Measurements from ENCODE around the gene STX18. TPM values are rescaled to one million over a fixed set of nuclear protein-coding genes. Genes with fewer than 3 reads are reported as not detected.

Gene STX18
- total and polyA plus RNA-seq, 2 of the 13 experiments (the other 11 are each of a cell fraction or from before 2014, with no cell fraction given): 23.9 to 37.1 TPM

DNA sequence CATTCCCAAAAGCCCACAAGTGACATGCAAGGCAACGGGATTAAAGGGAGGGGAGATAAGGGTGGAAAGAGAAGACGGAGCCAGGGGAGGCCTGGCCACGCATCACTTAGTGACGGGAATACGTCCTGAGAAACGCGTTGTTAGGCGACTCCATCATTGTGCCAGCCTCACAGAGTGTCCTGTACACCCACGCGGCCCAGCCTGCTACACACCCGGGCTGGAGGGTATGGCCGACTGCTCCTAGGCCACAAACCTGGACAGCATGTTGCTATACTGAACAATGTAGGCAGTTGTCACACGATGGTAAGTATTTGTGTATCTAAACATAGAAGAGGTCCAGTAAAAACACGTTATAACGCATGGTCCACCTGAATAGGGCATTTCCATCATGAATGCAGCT, 131.6 kb downstream of the STX18 start (continued):
- TF ChIP-seq, protein P1, sequence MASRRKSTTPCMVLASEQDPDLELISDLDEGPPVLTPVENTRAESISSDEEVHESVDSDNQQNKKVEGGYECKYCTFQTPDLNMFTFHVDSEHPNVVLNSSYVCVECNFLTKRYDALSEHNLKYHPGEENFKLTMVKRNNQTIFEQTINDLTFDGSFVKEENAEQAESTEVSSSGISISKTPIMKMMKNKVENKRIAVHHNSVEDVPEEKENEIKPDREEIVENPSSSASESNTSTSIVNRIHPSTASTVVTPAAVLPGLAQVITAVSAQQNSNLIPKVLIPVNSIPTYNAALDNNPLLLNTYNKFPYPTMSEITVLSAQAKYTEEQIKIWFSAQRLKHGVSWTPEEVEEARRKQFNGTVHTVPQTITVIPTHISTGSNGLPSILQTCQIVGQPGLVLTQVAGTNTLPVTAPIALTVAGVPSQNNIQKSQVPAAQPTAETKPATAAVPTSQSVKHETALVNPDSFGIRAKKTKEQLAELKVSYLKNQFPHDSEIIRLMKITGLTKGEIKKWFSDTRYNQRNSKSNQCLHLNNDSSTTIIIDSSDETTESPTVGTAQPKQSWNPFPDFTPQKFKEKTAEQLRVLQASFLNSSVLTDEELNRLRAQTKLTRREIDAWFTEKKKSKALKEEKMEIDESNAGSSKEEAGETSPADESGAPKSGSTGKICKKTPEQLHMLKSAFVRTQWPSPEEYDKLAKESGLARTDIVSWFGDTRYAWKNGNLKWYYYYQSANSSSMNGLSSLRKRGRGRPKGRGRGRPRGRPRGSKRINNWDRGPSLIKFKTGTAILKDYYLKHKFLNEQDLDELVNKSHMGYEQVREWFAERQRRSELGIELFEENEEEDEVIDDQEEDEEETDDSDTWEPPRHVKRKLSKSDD (CRISPR knock-in tag; IDR thresholded peaks at IDR 0.05; ENCODE audit: low read depth): no peak
- TF ChIP-seq ZZZ3 (CRISPR knock-in tag; IDR thresholded peaks at IDR 0.05; ENCODE audit: borderline replicate concordance) (no peak), ZNF317 (CRISPR knock-in tag; IDR thresholded peaks at IDR 0.05) (no peak), IRX3 (CRISPR knock-in tag; IDR thresholded peaks at IDR 0.05; ENCODE audit: borderline replicate concordance, low read depth) (no peak), CBX1 (IDR thresholded peaks at IDR 0.05; ENCODE audit: low read depth) (no peak)

DNA sequence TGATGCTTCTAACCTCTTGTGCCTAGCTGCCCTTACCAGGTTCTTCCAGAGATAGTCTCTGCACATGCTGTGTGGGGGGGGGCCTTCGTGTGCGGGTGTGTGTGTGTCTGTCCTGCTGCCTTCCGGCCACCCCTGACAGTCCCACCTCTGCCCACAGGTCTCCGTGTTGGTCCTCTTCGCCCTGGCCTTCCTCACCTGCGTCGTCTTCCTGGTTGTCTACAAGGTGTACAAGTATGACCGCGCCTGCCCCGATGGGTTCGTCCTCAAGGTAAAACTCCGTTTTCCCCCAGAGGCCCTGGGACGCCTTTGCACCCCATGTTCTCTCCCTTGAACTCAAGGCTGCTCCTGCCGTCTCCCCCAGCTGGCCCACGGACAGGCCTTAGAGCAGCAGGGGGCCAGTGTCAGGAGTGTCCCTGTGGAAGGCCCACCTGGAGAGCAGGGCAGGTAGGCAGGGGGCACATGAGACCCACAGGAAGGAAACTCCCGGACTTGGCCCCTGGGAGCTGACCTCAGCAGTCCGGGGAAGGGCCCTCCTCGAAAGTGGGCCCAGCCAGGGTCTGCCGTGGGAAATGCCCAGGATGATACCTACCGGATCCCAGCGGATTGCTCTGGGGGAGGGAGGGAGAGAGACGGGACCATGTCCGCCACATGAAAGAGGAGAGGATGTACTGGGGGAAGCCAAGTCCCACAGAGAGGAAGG, 132.3 kb downstream of the STX18 start:
- H3K9me3 ChIP-seq (ENCODE audit: low read length): no peaks in the 10 kb centered on the region
- H3K4me2 ChIP-seq (ENCODE audit: low read depth, low read length): no peak overlapping the region
- H3K4me3 ChIP-seq (replicated peaks in 1 of 3; ENCODE audit: insufficient read depth in 1 of 3, low read depth in 2 of 3, low read length in 3 of 3): no peak overlapping the region
- DNase-seq (ENCODE audit: low spot score) (no peak), ATAC-seq (no peak), FAIRE-seq (no peak)
- no peaks in the 10 kb centered on the region for H3K79me2 ChIP-seq (ENCODE audit: insufficient read depth, low read length)
- H3K9ac ChIP-seq (ENCODE audit: insufficient read depth, low read depth, low read length): no peak overlapping the region
- 74% methylated on average over 23 of the region's 23 CpGs for WGBS (ENCODE audit: low lambda C conversion rate)
- peaks cover 7 to 40% of the 10 kb centered on the region in 2 experiments; a peak in 3 of 5 replicates for H3K27me3 ChIP-seq (ENCODE audit: control insufficient read depth in 1 of 2, insufficient read depth in 2 of 2, low read length in 2 of 2)
- ChIA-PET POLR2A (no interaction called here), CTCF (ENCODE audit: low intra/inter-chr PET ratio, low total read pairs) (no interaction called here)
- BruUV-seq (replicated peaks): no TSS peak
- H4K20me1 ChIP-seq (ENCODE audit: insufficient read depth, low read length): no peaks in the 10 kb centered on the region
- intact Hi-C loops (cut with micrococcal nuclease; ENCODE audit: unreplicated experiment): no loop called here
- in situ Hi-C loops (cut with HindIII; ENCODE audit: extremely low pct_ligation_motif_present, low pct_unique_long_range_greater_than_20kb): no loop called here
- H2AFZ ChIP-seq (ENCODE audit: low read length): no peak overlapping the region
- no peaks in the 10 kb centered on the region for H3K36me3 ChIP-seq (replicated peaks in 1 of 2; ENCODE audit: control insufficient read depth in 1 of 2, insufficient read depth in 2 of 2, low read length in 2 of 2)
- no peaks in the 10 kb centered on the region for H3K4me1 ChIP-seq (ENCODE audit: insufficient read depth, low read length)
- no peak overlapping the region for H3K27ac ChIP-seq (ENCODE audit: extremely low read length, insufficient read depth, low read length)
- no peak for TF ChIP-seq PHF20 (CRISPR knock-in tag; IDR thresholded peaks at IDR 0.05)
- TF ChIP-seq SETDB1 (CRISPR knock-in tag; IDR thresholded peaks at IDR 0.05; ENCODE audit: borderline replicate concordance): no peak
- no peak for TF ChIP-seq RBAK (CRISPR knock-in tag; IDR thresholded peaks at IDR 0.05)
- TF ChIP-seq, protein P2, sequence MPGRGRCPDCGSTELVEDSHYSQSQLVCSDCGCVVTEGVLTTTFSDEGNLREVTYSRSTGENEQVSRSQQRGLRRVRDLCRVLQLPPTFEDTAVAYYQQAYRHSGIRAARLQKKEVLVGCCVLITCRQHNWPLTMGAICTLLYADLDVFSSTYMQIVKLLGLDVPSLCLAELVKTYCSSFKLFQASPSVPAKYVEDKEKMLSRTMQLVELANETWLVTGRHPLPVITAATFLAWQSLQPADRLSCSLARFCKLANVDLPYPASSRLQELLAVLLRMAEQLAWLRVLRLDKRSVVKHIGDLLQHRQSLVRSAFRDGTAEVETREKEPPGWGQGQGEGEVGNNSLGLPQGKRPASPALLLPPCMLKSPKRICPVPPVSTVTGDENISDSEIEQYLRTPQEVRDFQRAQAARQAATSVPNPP (CRISPR knock-in tag; IDR thresholded peaks at IDR 0.05): no peak
- no peak for TF ChIP-seq NFKBIZ (CRISPR knock-in tag; IDR thresholded peaks at IDR 0.05)
- TF ChIP-seq SOX6 (IDR thresholded peaks at IDR 0.05): no peak
- TF ChIP-seq SOX6 (CRISPR knock-in tag; IDR thresholded peaks at IDR 0.05): no peak
- no peak for TF ChIP-seq PTBP1 (IDR thresholded peaks at IDR 0.05; ENCODE audit: low read depth, low read length, poor library complexity, severe bottlenecking)
- TF ChIP-seq NFYC (CRISPR knock-in tag; IDR thresholded peaks at IDR 0.05): no peak
- no peak for TF ChIP-seq FLYWCH1 (CRISPR knock-in tag; IDR thresholded peaks at IDR 0.05)
- TF ChIP-seq, protein P3, sequence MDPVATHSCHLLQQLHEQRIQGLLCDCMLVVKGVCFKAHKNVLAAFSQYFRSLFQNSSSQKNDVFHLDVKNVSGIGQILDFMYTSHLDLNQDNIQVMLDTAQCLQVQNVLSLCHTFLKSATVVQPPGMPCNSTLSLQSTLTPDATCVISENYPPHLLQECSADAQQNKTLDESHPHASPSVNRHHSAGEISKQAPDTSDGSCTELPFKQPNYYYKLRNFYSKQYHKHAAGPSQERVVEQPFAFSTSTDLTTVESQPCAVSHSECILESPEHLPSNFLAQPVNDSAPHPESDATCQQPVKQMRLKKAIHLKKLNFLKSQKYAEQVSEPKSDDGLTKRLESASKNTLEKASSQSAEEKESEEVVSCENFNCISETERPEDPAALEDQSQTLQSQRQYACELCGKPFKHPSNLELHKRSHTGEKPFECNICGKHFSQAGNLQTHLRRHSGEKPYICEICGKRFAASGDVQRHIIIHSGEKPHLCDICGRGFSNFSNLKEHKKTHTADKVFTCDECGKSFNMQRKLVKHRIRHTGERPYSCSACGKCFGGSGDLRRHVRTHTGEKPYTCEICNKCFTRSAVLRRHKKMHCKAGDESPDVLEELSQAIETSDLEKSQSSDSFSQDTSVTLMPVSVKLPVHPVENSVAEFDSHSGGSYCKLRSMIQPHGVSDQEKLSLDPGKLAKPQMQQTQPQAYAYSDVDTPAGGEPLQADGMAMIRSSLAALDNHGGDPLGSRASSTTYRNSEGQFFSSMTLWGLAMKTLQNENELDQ (CRISPR knock-in tag; IDR thresholded peaks at IDR 0.05; ENCODE audit: borderline replicate concordance): no peak
- no peak for TF ChIP-seq ZC3H4 (CRISPR knock-in tag; IDR thresholded peaks at IDR 0.05; ENCODE audit: borderline replicate concordance)
- TF ChIP-seq JARID2 (CRISPR knock-in tag; IDR thresholded peaks at IDR 0.05; ENCODE audit: insufficient replicate concordance): no peak

Measured in HepG2 (cell line).